ENCODE data around the gene USP11. TPM values are rescaled to one million over a fixed set of nuclear protein-coding genes. Genes with fewer than 3 reads are reported as not detected.

USP11 gene
- total and polyA plus RNA-seq, 2 of the 8 experiments (the other 6 are each of a cell fraction or from before 2014, with no cell fraction given): 40.9 to 84.0 TPM

- TF ChIP-seq FOSL1 (IDR thresholded peaks at IDR 0.05; ENCODE audit: insufficient read depth, low read depth, low read length): no peak
- no peak for TF ChIP-seq RBBP5 (IDR thresholded peaks at IDR 0.05; ENCODE audit: borderline replicate concordance, low read depth, low read length)
- TF ChIP-seq SP1 (IDR thresholded peaks at IDR 0.05; ENCODE audit: low read depth, low read length): 0 out of 2 replicates have a peak, but pooled peaks have one; percentile 38
- TF ChIP-seq TCF12 (IDR thresholded peaks at IDR 0.05; ENCODE audit: low read depth, low read length): no peak
- TF ChIP-seq, protein P1, sequence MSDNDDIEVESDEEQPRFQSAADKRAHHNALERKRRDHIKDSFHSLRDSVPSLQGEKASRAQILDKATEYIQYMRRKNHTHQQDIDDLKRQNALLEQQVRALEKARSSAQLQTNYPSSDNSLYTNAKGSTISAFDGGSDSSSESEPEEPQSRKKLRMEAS (IDR thresholded peaks at IDR 0.05): 0 out of 2 replicates have a peak, but pooled peaks have one; percentile 5
- TF ChIP-seq RXRA (IDR thresholded peaks at IDR 0.05; ENCODE audit: insufficient read depth, low read depth, low read length): no peak
- no peak for TF ChIP-seq RAD21 (IDR thresholded peaks at IDR 0.05 in 1 of 2, conservative IDR thresholded peaks at IDR 0.05 in 1 of 2; ENCODE audit: low read depth in 2 of 2, low read length in 2 of 2)
- no peak for TF ChIP-seq YY1 (IDR thresholded peaks at IDR 0.05; ENCODE audit: low read depth, low read length)
- TF ChIP-seq BCL11A (IDR thresholded peaks at IDR 0.05; ENCODE audit: low read depth in 2 of 2, low read length in 2 of 2): no peak
- TF ChIP-seq CHD2 (IDR thresholded peaks at IDR 0.05; ENCODE audit: low read length): no peak
- TF ChIP-seq SIN3A (conservative IDR thresholded peaks at IDR 0.05 in 1 of 2, IDR thresholded peaks at IDR 0.05 in 1 of 2; ENCODE audit: low read depth in 1 of 2, low read length in 2 of 2): no peak
- TF ChIP-seq POLR2AphosphoS5 (IDR thresholded peaks at IDR 0.05; ENCODE audit: low read depth, low read length): peak; percentile 42; the same call in 1 of the 2 replicates
- no peak for TF ChIP-seq KDM1A (IDR thresholded peaks at IDR 0.05; ENCODE audit: borderline replicate concordance, low read length)
- no peak; the same call in 1 of the 2 replicates for TF ChIP-seq PHF8 (conservative IDR thresholded peaks at IDR 0.05; ENCODE audit: low read depth, low read length)
- no peak for TF ChIP-seq ZNF274 (IDR thresholded peaks at IDR 0.05; ENCODE audit: borderline replicate concordance, extremely low read depth, low read length)
- peak; percentile 86 for TF ChIP-seq CHD1 (IDR thresholded peaks at IDR 0.05; ENCODE audit: low read depth, low read length)
These were observed 14.4 kb upstream of the USP11 start, which contains the start of gene CDK16 (continued) for GRCh38 chrX:47218280-47218919.

All from H1 (cell line).